Osteoblast (primary cell): ENCODE data around the gene FAM234A. TPM values are rescaled to one million over a fixed set of nuclear protein-coding genes. Genes with fewer than 3 reads are reported as not detected.
A peak's percentile ranks its signal among the peaks of the same experiment; 100 is the strongest.

Source experiments
- DNase-seq: peaks from one replicate; pipeline ENCODE4 v3.0.0; 2011; ENCODE audit warnings: low spot score, mixed read lengths; ENCODE audit not compliant: insufficient read length; ENCODE audit errors: missing footprints
- H2AFZ ChIP-seq: 2 replicates; pipeline ENCODE4 v1.6.0; 2011; ENCODE audit warnings: mild to moderate bottlenecking, low read length
- H3K27ac ChIP-seq: 2 replicates; pipeline ENCODE4 v1.5.1; 2011; ENCODE audit warnings: mild to moderate bottlenecking, low read depth, low read length, moderate library complexity
- H3K27me3 ChIP-seq: 2 replicates; pipeline ENCODE4 v1.6.0; 2012; ENCODE audit warnings: mild to moderate bottlenecking, control low read depth, inconsistent platforms, low read length, moderate library complexity; ENCODE audit not compliant: insufficient read depth
- H3K36me3 ChIP-seq: 2 replicates; pipeline ENCODE4 v1.5.1; 2011; ENCODE audit warnings: mild to moderate bottlenecking, low read length, control low read depth, moderate library complexity; ENCODE audit not compliant: insufficient read depth
- H3K4me1 ChIP-seq: 2 replicates; pipeline ENCODE4 v1.5.1; 2011; ENCODE audit warnings: mild to moderate bottlenecking, low read length, control low read depth, moderate library complexity; ENCODE audit not compliant: insufficient read depth
- H3K4me2 ChIP-seq: 2 replicates; pipeline ENCODE4 v1.6.0; 2011; ENCODE audit warnings: mild to moderate bottlenecking, low read length; ENCODE audit not compliant: insufficient read depth
- H3K4me3 ChIP-seq: fragments of 200-600 bp; sonication (generic); 3 replicates; pipeline ENCODE4 v1.5.1; 2012; ENCODE audit warnings: mild to moderate bottlenecking, low read length, inconsistent platforms; ENCODE audit not compliant: insufficient read depth
- H3K79me2 ChIP-seq: 2 replicates; pipeline ENCODE4 v1.6.0; 2012; ENCODE audit warnings: mild to moderate bottlenecking, low read length, control low read depth, inconsistent platforms; ENCODE audit not compliant: insufficient read depth
- H3K9me3 ChIP-seq: 2 replicates; pipeline ENCODE4 v1.5.1; 2011; ENCODE audit warnings: low read depth, low read length, control low read depth
- H4K20me1 ChIP-seq: 2 replicates; pipeline ENCODE4 v1.6.0; 2012; ENCODE audit warnings: mild to moderate bottlenecking, low read length, control low read depth; ENCODE audit not compliant: insufficient read depth
- CTCF ChIP-seq: IDR thresholded peaks from 2 replicates; pipeline ENCODE4 v1.5.1; 2011; ENCODE audit warnings: mild to moderate bottlenecking, low read depth, low read length, moderate library complexity; ENCODE audit errors: extremely low read depth
- total RNA-seq: library from RNA; depleted of rRNA; stranded (reverse); fragments of >200 nt; gene quantifications from 2 replicates; pipeline ENCODE4 v1.2.3, GENCODE V29; 2012

The FAM234A gene
- total RNA-seq = 86.0 and 113 TPM in 2 replicates

GRCh38 chr16:234468-235305 is at the start of gene FAM234A:
Gene FAM234A, plus strand, starts transcription at chr16:234821. Its CDS starts 19,593 bp downstream, at chr16:254414.
- H3K4me3 ChIP-seq = peak within 1 kb of the TSS; percentile 98
- H3K36me3 ChIP-seq = no peaks in the 10 kb centered on the region
- DNase-seq = peak; percentile 98
- no peaks in the 10 kb centered on the region for H3K9me3 ChIP-seq
- peak within 1 kb of the TSS; percentile 100 for H3K4me2 ChIP-seq
- H3K4me1 ChIP-seq = peaks cover 9% of the 10 kb centered on the region
- H3K27me3 ChIP-seq = no peaks in the 10 kb centered on the region
- peak within 1 kb of the TSS; percentile 99 for H2AFZ ChIP-seq
- H3K79me2 ChIP-seq = peaks cover 12% of the 10 kb centered on the region
- peak; percentile 34 for TF ChIP-seq CTCF
- H3K27ac ChIP-seq = peak within 1 kb of the TSS; percentile 97
- H4K20me1 ChIP-seq = peaks cover 3% of the 10 kb centered on the region

- no peak overlapping the region for H3K27ac ChIP-seq
- H3K27me3 ChIP-seq = no peaks in the 10 kb centered on the region
- H3K4me1 ChIP-seq = peaks cover 8% of the 10 kb centered on the region
- H3K4me3 ChIP-seq = no peak overlapping the region
- H2AFZ ChIP-seq = no peak overlapping the region
- no peaks in the 10 kb centered on the region for H3K79me2 ChIP-seq
- H3K36me3 ChIP-seq = peaks cover 35% of the 10 kb centered on the region
- TF ChIP-seq CTCF = no peak
- no peak overlapping the region for H3K4me2 ChIP-seq
- DNase-seq = peak; percentile 61
- H4K20me1 ChIP-seq = peaks cover 26% of the 10 kb centered on the region
- no peaks in the 10 kb centered on the region for H3K9me3 ChIP-seq
Measured at GRCh38 chr16:185213-185612, 49.4 kb upstream of the FAM234A start.

- H3K4me3 ChIP-seq = no peak overlapping the region
- peaks cover 6% of the 10 kb centered on the region for H3K4me1 ChIP-seq
- H3K27ac ChIP-seq = no peak overlapping the region
- H3K36me3 ChIP-seq = peaks cover 39% of the 10 kb centered on the region
- no peaks in the 10 kb centered on the region for H3K27me3 ChIP-seq
- peaks cover 26% of the 10 kb centered on the region for H4K20me1 ChIP-seq
- no peak overlapping the region for H3K4me2 ChIP-seq
- no peak for TF ChIP-seq CTCF
- DNase-seq = peak; percentile 50
- no peak overlapping the region for H2AFZ ChIP-seq
- H3K79me2 ChIP-seq = no peaks in the 10 kb centered on the region
- no peaks in the 10 kb centered on the region for H3K9me3 ChIP-seq
Measured at GRCh38 chr16:185691-186090, 48.9 kb upstream of the FAM234A start.

- H4K20me1 ChIP-seq = peaks cover 26% of the 10 kb centered on the region
- peaks cover 52% of the 10 kb centered on the region for H3K36me3 ChIP-seq
- H3K4me2 ChIP-seq = no peak overlapping the region
- no peaks in the 10 kb centered on the region for H3K4me1 ChIP-seq
- no peak overlapping the region for H2AFZ ChIP-seq
- no peaks in the 10 kb centered on the region for H3K27me3 ChIP-seq
- H3K27ac ChIP-seq = no peak overlapping the region
- no peaks in the 10 kb centered on the region for H3K9me3 ChIP-seq
- no peak for TF ChIP-seq CTCF
- DNase-seq = peak; percentile 78
- no peak overlapping the region for H3K4me3 ChIP-seq
- H3K79me2 ChIP-seq = peaks cover 2% of the 10 kb centered on the region
Measured at GRCh38 chr16:187330-187729, 47.3 kb upstream of the FAM234A start.
